Sciatic nerve (tissue), 2 donors: ENCODE results near the gene PDF. TPM values are rescaled to one million over a fixed set of nuclear protein-coding genes. Genes with fewer than 3 reads are reported as not detected.
"Not testable (repeated sequence)": the region's sequence is repeated elsewhere in the genome, so short reads cannot be mapped to it uniquely, and the experiment has no call there.

Experiments used
- ATAC-seq: fragments of 200-7000 bp; cut with Tn5 transposase; one replicate; pipeline ENCODE4 v1.9.1; 2020; ENCODE audit warnings: mild to moderate bottlenecking, moderate library complexity
- DNase-seq: peaks from one replicate; pipeline ENCODE4 v3.0.0-alpha.2; 2020; ENCODE audit warnings: low spot score
- intact Hi-C: fragments of 100-400 bp; cut with DNase I; formaldehyde crosslinking; loops from one replicate; pipeline ENCODE4 v1.14.2; 2022
- total RNA-seq: library from RNA; stranded (reverse); fragmentation: NEBNext Ultra II Directional; extraction: Animal tissue kit (Norgen Biotek cat#: 25700); gene quantifications from one replicate; pipeline ENCODE4 v1.2.1, GENCODE V29; 2021
- donor health status: DM: no; HTN: no; CAD: no.
- donor health status: DM: no; HTN: no; CAD: no.

PDF gene
- total RNA-seq, 1 donor from 2014 or later = 6.0 TPM

- DNase-seq, intact Hi-C loops, ATAC-seq: not testable (repeated sequence)
Observed at GRCh38 chr16:69296771-69297170, 33.6 kb downstream of the PDF start.

GRCh38 chr16:69294051-69294450, 36.3 kb downstream of the PDF start:
- DNase-seq (no peak), ATAC-seq (no peak)
- intact Hi-C loops = no loop called here

- no peak for DNase-seq
- intact Hi-C loops = no loop called here
- ATAC-seq = no peak
Observed at GRCh38 chr16:69293401-69293800, 37.0 kb downstream of the PDF start.

- DNase-seq, intact Hi-C loops: not testable (repeated sequence)
Observed at GRCh38 chr16:69291657-69292056, 38.7 kb downstream of the PDF start.

DNA sequence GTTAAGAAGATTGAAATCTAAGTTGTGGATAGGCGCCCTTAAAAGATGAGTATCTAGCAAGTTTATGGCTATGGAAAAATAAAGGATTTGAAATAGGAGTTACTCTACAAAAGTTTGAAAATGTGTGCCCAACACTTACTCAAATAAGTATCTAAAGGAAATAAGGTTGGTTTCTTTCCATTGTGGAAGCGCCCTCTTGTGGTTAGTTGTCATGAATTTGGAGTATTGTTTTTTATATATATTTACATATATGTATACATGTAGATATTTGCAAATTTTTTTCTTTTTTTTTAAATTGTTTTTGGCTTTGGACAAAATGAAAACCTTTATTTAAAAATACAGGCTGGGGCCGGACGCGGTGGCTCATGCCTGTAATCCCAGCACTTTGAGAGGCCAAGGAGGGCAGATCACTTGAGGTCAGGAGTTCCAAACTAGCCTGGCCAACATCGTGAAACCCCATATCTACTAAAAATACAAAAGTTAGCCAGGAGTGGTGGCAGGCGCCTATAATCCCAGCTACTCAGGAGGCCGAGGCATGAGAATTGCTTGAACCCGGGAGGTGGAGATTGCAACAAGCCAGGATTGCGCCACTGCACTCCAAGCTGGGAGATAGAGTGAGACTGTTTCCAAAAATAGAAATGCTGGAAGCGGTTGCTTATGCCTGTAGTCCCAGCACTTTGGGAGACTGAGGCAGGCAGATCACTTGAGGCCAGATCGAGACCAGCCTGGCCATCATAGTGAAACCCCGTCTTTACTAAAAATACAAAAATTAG, 43.3 kb downstream of the PDF start:
- ATAC-seq (peak; percentile 91), DNase-seq (peak; percentile 69)
- intact Hi-C loops = loop anchor here (5.0 kb wide), 1 partner anchor 135 kb away; no protein-coding TSS in a partner anchor

More at GRCh38 chr16:69291657-69292056, 38.7 kb downstream of the PDF start:
- ATAC-seq = not testable (repeated sequence)

- ATAC-seq (no peak), DNase-seq (no peak)
- intact Hi-C loops = loop anchor here (5.0 kb wide), 1 partner anchor 133 kb away; no protein-coding TSS in a partner anchor
Observed at GRCh38 chr16:69285240-69285639, 45.1 kb downstream of the PDF start.

DNA sequence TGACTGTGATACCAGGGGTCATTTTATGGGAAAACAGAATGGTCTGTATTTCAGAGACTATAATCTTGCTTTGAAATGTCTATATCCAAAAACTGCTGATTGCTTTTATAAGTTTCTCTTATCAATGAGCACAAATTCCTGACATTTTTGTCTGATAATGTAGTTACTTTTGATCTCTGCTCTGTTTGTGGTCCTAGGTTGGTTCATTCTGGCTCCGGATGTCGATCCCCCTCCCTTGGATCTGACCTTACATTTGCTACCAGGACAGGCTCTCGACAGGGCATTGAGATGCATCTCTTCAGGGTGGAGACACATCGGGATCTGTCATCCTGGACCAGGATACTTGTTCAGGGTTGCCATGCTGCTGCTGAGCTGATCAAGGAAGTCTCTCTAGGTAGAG, 46.5 kb downstream of the PDF start:
- intact Hi-C loops = no loop called here
- DNase-seq = no peak
- ATAC-seq = no peak

DNA sequence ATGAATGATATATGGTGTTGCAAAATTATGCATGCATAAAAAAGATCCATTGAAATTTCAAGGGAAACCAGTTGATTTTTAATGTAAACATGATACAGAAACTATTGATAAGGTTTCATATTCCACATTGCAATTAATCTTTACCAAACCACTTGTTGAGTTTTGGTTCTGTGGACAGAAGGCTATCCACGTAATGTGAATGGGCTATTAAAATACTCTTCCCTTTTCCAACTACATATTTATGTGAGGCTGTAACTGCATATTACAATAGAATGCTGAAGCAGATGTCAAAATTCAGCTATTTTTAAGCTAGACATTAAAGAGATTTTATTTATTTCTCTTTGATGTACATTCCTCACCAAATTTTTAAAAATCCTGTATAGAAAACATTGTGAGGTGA, 53.0 kb downstream of the PDF start:
- intact Hi-C loops = no loop called here
- ATAC-seq (no peak), DNase-seq (no peak)

Other genes with a start within 250 kb of the PDF start
- gene HAS3, start 224.9 kb downstream of the PDF start, total RNA-seq = 2.7 TPM
- 65.1 TPM for gene CHTF8, start 198.0 kb downstream of the PDF start, total RNA-seq
- gene UTP4, start 197.9 kb downstream of the PDF start, total RNA-seq = 40.1 TPM
- 64.0 TPM for gene SNTB2, start 143.4 kb downstream of the PDF start, total RNA-seq
- 24.8 TPM for gene VPS4A, start 19.2 kb downstream of the PDF start, total RNA-seq
- gene COG8, start 9.0 kb upstream of the PDF start, total RNA-seq = 36.4 TPM
- 10.5 TPM for gene NIP7, start 9.2 kb upstream of the PDF start, total RNA-seq
- gene TMED6, start 21.2 kb upstream of the PDF start, total RNA-seq = not detected
- gene TERF2, start 55.4 kb upstream of the PDF start, total RNA-seq = 42.0 TPM
- 62.5 TPM for gene CYB5B, start 94.0 kb upstream of the PDF start, total RNA-seq
- gene NFAT5, start 235.4 kb upstream of the PDF start, total RNA-seq = 87.0 TPM